ENCODE data around the gene PET100.

Gene PET100, protein sequence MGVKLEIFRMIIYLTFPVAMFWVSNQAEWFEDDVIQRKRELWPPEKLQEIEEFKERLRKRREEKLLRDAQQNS

GRCh38 chr19:7629347-7630054, at the start of gene PET100, which contains the start of gene XAB2:
PET100 (plus strand) TSS chr19:7629793; CDS start chr19:7629834, 41 bp downstream.
XAB2 (minus strand) TSS chr19:7629545; CDS start chr19:7629527, 18 bp downstream.
- Histone ChIP-seq H3K4me3 (ENCODE audit: low read depth, low read length) (peak within 1 kb of the TSS; percentile 99), H3K27me3 (replicated peaks) (no peaks in the 10 kb centered on the region), H3K27ac (peak within 1 kb of the TSS; percentile 94), H3K36me3 (replicated peaks) (peaks cover 7% of the 10 kb centered on the region)
- TF ChIP-seq, protein P1, sequence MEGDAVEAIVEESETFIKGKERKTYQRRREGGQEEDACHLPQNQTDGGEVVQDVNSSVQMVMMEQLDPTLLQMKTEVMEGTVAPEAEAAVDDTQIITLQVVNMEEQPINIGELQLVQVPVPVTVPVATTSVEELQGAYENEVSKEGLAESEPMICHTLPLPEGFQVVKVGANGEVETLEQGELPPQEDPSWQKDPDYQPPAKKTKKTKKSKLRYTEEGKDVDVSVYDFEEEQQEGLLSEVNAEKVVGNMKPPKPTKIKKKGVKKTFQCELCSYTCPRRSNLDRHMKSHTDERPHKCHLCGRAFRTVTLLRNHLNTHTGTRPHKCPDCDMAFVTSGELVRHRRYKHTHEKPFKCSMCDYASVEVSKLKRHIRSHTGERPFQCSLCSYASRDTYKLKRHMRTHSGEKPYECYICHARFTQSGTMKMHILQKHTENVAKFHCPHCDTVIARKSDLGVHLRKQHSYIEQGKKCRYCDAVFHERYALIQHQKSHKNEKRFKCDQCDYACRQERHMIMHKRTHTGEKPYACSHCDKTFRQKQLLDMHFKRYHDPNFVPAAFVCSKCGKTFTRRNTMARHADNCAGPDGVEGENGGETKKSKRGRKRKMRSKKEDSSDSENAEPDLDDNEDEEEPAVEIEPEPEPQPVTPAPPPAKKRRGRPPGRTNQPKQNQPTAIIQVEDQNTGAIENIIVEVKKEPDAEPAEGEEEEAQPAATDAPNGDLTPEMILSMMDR (IDR thresholded peaks at IDR 0.05; ENCODE audit: low read depth, low read length, missing control alignments): no peak
- peak; percentile 99 for DNase-seq
- in situ Hi-C loops (cut with HindIII; ENCODE audit: low pct_ligation_motif_present, low sequenced_read_pairs): no loop called here

- H3K27ac ChIP-seq: no peak overlapping the region
- TF ChIP-seq, protein P1 (IDR thresholded peaks at IDR 0.05; ENCODE audit: low read depth, low read length, missing control alignments): no peak
- no peak overlapping the region for H3K4me3 ChIP-seq (ENCODE audit: low read depth, low read length)
- in situ Hi-C loops (cut with HindIII; ENCODE audit: low pct_ligation_motif_present, low sequenced_read_pairs): no loop called here
- no peak for DNase-seq
- no peaks in the 10 kb centered on the region for H3K36me3 ChIP-seq (replicated peaks)
- H3K27me3 ChIP-seq (replicated peaks): no peaks in the 10 kb centered on the region
Measured at GRCh38 chr19:7582446-7582845, 47.1 kb upstream of the PET100 start.

- Histone ChIP-seq H3K27ac (no peak overlapping the region), H3K36me3 (replicated peaks) (no peaks in the 10 kb centered on the region), H3K4me3 (ENCODE audit: low read depth, low read length) (no peak overlapping the region), H3K27me3 (replicated peaks) (no peaks in the 10 kb centered on the region)
- in situ Hi-C loops (cut with HindIII; ENCODE audit: low pct_ligation_motif_present, low sequenced_read_pairs): no loop called here
- TF ChIP-seq, protein P1 (IDR thresholded peaks at IDR 0.05; ENCODE audit: low read depth, low read length, missing control alignments): no peak
- no peak for DNase-seq
Measured at GRCh38 chr19:7589822-7590221, 39.8 kb upstream of the PET100 start.

- TF ChIP-seq, protein P1 (IDR thresholded peaks at IDR 0.05; ENCODE audit: low read depth, low read length, missing control alignments): no peak
- in situ Hi-C loops (cut with HindIII; ENCODE audit: low pct_ligation_motif_present, low sequenced_read_pairs): no loop called here
- H3K4me3 ChIP-seq (ENCODE audit: low read depth, low read length): no peak overlapping the region
Measured at GRCh38 chr19:7590256-7590655, 39.3 kb upstream of the PET100 start.

DNA sequence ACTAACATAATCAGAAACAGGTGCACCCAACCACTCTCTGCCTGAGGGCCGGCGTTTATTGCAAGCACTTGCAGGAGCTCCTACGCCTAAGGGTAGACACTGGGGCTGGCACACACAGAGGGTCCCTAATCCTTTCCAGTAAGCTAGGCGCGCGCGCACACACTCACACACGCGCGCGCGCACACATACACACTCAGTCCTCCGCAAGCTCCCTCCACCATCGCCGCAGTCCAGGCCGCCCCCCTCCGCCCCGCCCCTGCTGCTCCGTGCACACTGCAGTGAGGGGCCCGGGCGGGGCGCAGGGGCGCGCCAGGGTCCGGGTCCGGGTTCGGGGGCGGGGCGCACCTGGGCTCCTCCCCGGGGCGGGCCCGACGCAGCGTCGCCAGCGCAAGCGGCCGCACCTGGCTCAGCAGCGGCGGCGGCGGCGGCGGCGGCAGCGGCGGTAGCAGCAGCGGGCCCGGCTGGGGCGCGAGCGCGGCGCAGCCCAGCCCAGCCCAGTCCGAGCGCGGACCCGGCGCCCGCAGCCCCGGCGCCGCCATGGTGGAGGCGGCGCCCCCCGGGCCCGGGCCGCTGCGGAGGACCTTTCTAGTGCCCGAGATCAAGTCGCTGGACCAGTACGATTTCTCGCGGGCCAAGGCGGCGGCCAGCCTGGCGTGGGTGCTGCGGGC, 34.0 kb upstream of the PET100 start, which contains the start of gene CAMSAP3:
Gene CAMSAP3 (plus strand): TSS at position 398 of the 668 bp plus-strand sequence. CDS start 140 bp downstream, at position 538.
- H3K27me3 ChIP-seq (replicated peaks): peaks cover 20% of the 10 kb centered on the region
- TF ChIP-seq, protein P1 (IDR thresholded peaks at IDR 0.05; ENCODE audit: low read depth, low read length, missing control alignments): no peak
- no peak for DNase-seq
- in situ Hi-C loops (cut with HindIII; ENCODE audit: low pct_ligation_motif_present, low sequenced_read_pairs): no loop called here
- no peak within 1 kb of the TSS for H3K27ac ChIP-seq
- no peaks in the 10 kb centered on the region for H3K36me3 ChIP-seq (replicated peaks)
- no peak within 1 kb of the TSS for H3K4me3 ChIP-seq (ENCODE audit: low read depth, low read length)

More at GRCh38 chr19:7590256-7590655, 39.3 kb upstream of the PET100 start:
- no peak for DNase-seq
- H3K36me3 ChIP-seq (replicated peaks): no peaks in the 10 kb centered on the region
- H3K27me3 ChIP-seq (replicated peaks): peaks cover 1% of the 10 kb centered on the region
- no peak overlapping the region for H3K27ac ChIP-seq
